Caco-2 (cell line): ENCODE results near the gene PCNX1. TPM values are rescaled to one million over a fixed set of nuclear protein-coding genes. Genes with fewer than 3 reads are reported as not detected.

Source experiments
- BruUV-seq: library from RNA; stranded (reverse); fragments of 400-500 nt; replicated peaks from 2 replicates; lab custom pipeline; 2021; lab: Mats Ljungman, UMichigan
- CTCF ChIA-PET: fragments of 300-600 bp; sonication (Branson Sonifier 250); formaldehyde crosslinking; loops from one replicate; lab custom pipeline; 2022; ENCODE audit warnings: antibody characterized with exemption; lab: Charles Lee
- POLR2A ChIA-PET: fragments of 300-600 bp; sonication (Branson Sonifier 250); formaldehyde crosslinking; loops from one replicate; lab custom pipeline; 2022; ENCODE audit warnings: antibody characterized with exemption; lab: Charles Lee
- DNase-seq, 2 experiments: peaks; one replicate each; pipeline versions ENCODE4 v3.0.0 to v3.0.0-alpha.2; 2020 to 2022
- H3K27me3 ChIP-seq: replicated peaks from 2 replicates; pipeline ENCODE4 v1.6.0; 2011; ENCODE audit warnings: low read length; ENCODE audit not compliant: control insufficient read depth, insufficient read depth
- H3K36me3 ChIP-seq: 2 replicates; pipeline ENCODE4 v1.5.1; 2011; ENCODE audit warnings: low read length; ENCODE audit not compliant: control insufficient read depth, insufficient read depth
- H3K4me1 ChIP-seq: fragments of 250-450 bp; sonication (Bioruptor Pico); 2 replicates; pipeline ENCODE4 v1.5.1; 2020; ENCODE audit warnings: mild to moderate bottlenecking
- H3K4me3 ChIP-seq: 2 replicates; pipeline ENCODE4 v1.5.1; 2011; ENCODE audit warnings: low read depth, mild to moderate bottlenecking, control low read depth, low read length
- H3K9me3 ChIP-seq: fragments of 250-450 bp; sonication (Bioruptor Pico); 2 replicates; pipeline ENCODE4 v1.5.1; 2020; ENCODE audit warnings: mild to moderate bottlenecking, moderate library complexity
- H3K27ac Mint-ChIP-seq: one replicate; pipeline ENCODE4 v1.8.0; 2022; ENCODE audit warnings: mixed read lengths; ENCODE audit not compliant: unreplicated experiment
- H3K27me3 Mint-ChIP-seq: one replicate; pipeline ENCODE4 v1.8.0; 2022; ENCODE audit warnings: mixed read lengths; ENCODE audit not compliant: insufficient read depth, unreplicated experiment
- H3K36me3 Mint-ChIP-seq: one replicate; pipeline ENCODE4 v1.8.0; 2022; ENCODE audit warnings: mild to moderate bottlenecking, mixed read lengths; ENCODE audit not compliant: insufficient read depth, unreplicated experiment
- H3K4me1 Mint-ChIP-seq: one replicate; pipeline ENCODE4 v1.8.0; 2022; ENCODE audit warnings: low read depth, mixed read lengths; ENCODE audit not compliant: unreplicated experiment
- H3K4me3 Mint-ChIP-seq: one replicate; pipeline ENCODE4 v1.8.0; 2022; ENCODE audit warnings: mild to moderate bottlenecking, moderate library complexity, mixed read lengths; ENCODE audit not compliant: unreplicated experiment
- H3K9me3 Mint-ChIP-seq: one replicate; pipeline ENCODE4 v1.8.0; 2022; ENCODE audit warnings: mixed read lengths; ENCODE audit not compliant: unreplicated experiment
- CTCF ChIP-seq, 2 experiments: fragments of 200-600 bp in 1 of 2; IDR thresholded peaks; 1 replicate in 1 of 2; 2 replicates in 1 of 2; pipeline versions ENCODE4 v1.5.1 to v1.8.0; 2011 to 2022; ENCODE audit warnings: antibody characterized with exemption in 1 of 2, control low read depth in 1 of 2, inconsistent platforms in 1 of 2, low read depth in 1 of 2, low read length in 1 of 2, mild to moderate bottlenecking in 1 of 2, moderate library complexity in 1 of 2; ENCODE audit not compliant: insufficient read depth in 1 of 2, severe bottlenecking in 1 of 2, unreplicated experiment in 1 of 2
- intact Hi-C: fragments of 100-400 bp; cut with micrococcal nuclease; formaldehyde crosslinking; loops from one replicate; pipeline ENCODE4 v1.10.0; 2022; ENCODE audit not compliant: unreplicated experiment
- total RNA-seq: library from RNA; stranded (reverse); gene quantifications from 2 replicates; pipeline ENCODE4 v1.2.3, GENCODE V29; 2022

The PCNX1 gene
- total RNA-seq, 1 experiment from 2014 or later: 29.0 TPM

GRCh38 chr14:70993931-70994330, 86.7 kb downstream of the PCNX1 start:
- Mint-ChIP-seq H3K4me1 (peaks cover 7% of the 10 kb centered on the region), H3K4me3 (no peak overlapping the region), H3K27me3 (no peaks in the 10 kb centered on the region), H3K36me3 (peaks cover 10% of the 10 kb centered on the region), H3K9me3 (peaks cover 9% of the 10 kb centered on the region), H3K27ac (no peak overlapping the region)
- TF ChIP-seq CTCF (IDR thresholded peaks at IDR 0.05; ENCODE audit: insufficient read depth in 1 of 2, low read depth in 1 of 2, low read length in 1 of 2, severe bottlenecking in 1 of 2, unreplicated experiment in 1 of 2): no peak
- H3K4me3 ChIP-seq: no peak overlapping the region
- POLR2A ChIA-PET: no interaction called here
- peaks cover 11% of the 10 kb centered on the region for H3K4me1 ChIP-seq
- intact Hi-C loops: no loop called here
- DNase-seq: no peak
- no peaks in the 10 kb centered on the region for H3K9me3 ChIP-seq
- no peaks in the 10 kb centered on the region for H3K27me3 ChIP-seq
- H3K36me3 ChIP-seq: no peaks in the 10 kb centered on the region
- no TSS peak for BruUV-seq
- CTCF ChIA-PET: no interaction called here

- peaks cover 11% of the 10 kb centered on the region for H3K4me1 ChIP-seq
- H3K27ac Mint-ChIP-seq: no peak overlapping the region
- CTCF ChIA-PET: no interaction called here
- H3K9me3 Mint-ChIP-seq: peaks cover 9% of the 10 kb centered on the region
- H3K4me3 Mint-ChIP-seq: peak overlapping the region; percentile 10
- POLR2A ChIA-PET: no interaction called here
- intact Hi-C loops: no loop called here
- no peaks in the 10 kb centered on the region for H3K9me3 ChIP-seq
- H3K27me3 ChIP-seq: no peaks in the 10 kb centered on the region
- TF ChIP-seq CTCF (IDR thresholded peaks at IDR 0.05; ENCODE audit: insufficient read depth in 1 of 2, low read depth in 1 of 2, low read length in 1 of 2, severe bottlenecking in 1 of 2, unreplicated experiment in 1 of 2): no peak
- no TSS peak for BruUV-seq
- H3K36me3 ChIP-seq: no peaks in the 10 kb centered on the region
- DNase-seq: no peak
- H3K4me1 Mint-ChIP-seq: peaks cover 7% of the 10 kb centered on the region
- no peaks in the 10 kb centered on the region for H3K27me3 Mint-ChIP-seq
- no peak overlapping the region for H3K4me3 ChIP-seq
- H3K36me3 Mint-ChIP-seq: peaks cover 10% of the 10 kb centered on the region
Observed at GRCh38 chr14:70995211-70995610, 88.0 kb downstream of the PCNX1 start.

- TF ChIP-seq CTCF (IDR thresholded peaks at IDR 0.05; ENCODE audit: insufficient read depth in 1 of 2, low read depth in 1 of 2, low read length in 1 of 2, severe bottlenecking in 1 of 2, unreplicated experiment in 1 of 2): no peak
- POLR2A ChIA-PET: no interaction called here
- Histone ChIP-seq H3K9me3 (no peaks in the 10 kb centered on the region), H3K27me3 (no peaks in the 10 kb centered on the region), H3K36me3 (no peaks in the 10 kb centered on the region), H3K4me3 (no peak overlapping the region), H3K4me1 (peaks cover 11% of the 10 kb centered on the region)
- peak; percentile 77 to 88 for DNase-seq
- no peak overlapping the region for H3K27ac Mint-ChIP-seq
- peak overlapping the region; percentile 10 for H3K4me3 Mint-ChIP-seq
- intact Hi-C loops: no loop called here
- H3K4me1 Mint-ChIP-seq: peaks cover 7% of the 10 kb centered on the region
- CTCF ChIA-PET: no interaction called here
- no TSS peak for BruUV-seq
- peaks cover 9% of the 10 kb centered on the region for H3K9me3 Mint-ChIP-seq
- no peaks in the 10 kb centered on the region for H3K27me3 Mint-ChIP-seq
- H3K36me3 Mint-ChIP-seq: peaks cover 10% of the 10 kb centered on the region
Observed at GRCh38 chr14:70995671-70996070, 88.4 kb downstream of the PCNX1 start.
